Endothelial cell of umbilical vein (primary cell): ENCODE results near the gene UNC119B. TPM values are rescaled to one million over a fixed set of nuclear protein-coding genes. Genes with fewer than 3 reads are reported as not detected.

Source experiments
- BruUV-seq: library from RNA; stranded (reverse); fragments of 400-500 nt; replicated peaks from 2 replicates; lab custom pipeline; 2021; lab: Mats Ljungman, UMichigan
- CTCF ChIA-PET: fragments of 300-600, 350-600 bp; sonication (Branson Sonifier 250); formaldehyde crosslinking; loops from one replicate; lab custom pipeline; 2021; ENCODE audit warnings: antibody characterized with exemption, inconsistent platforms; lab: Charles Lee
- POLR2A ChIA-PET: fragments of 300-600, 350-600 bp; sonication (Branson Sonifier 250); formaldehyde crosslinking; loops from one replicate; lab custom pipeline; 2021; ENCODE audit warnings: antibody characterized with exemption, inconsistent platforms; lab: Charles Lee
- DNase-seq: peaks from one replicate; pipeline ENCODE4 v3.0.0-alpha.2; 2011; ENCODE audit warnings: low read depth, low spot score
- FAIRE-seq: peaks from 2 replicates; lab custom pipeline; 2011; peaks lifted over from hg19 to GRCh38; lab: Jason Lieb, UNC
- H2AFZ ChIP-seq: 2 replicates; pipeline ENCODE4 v1.6.0; 2012; ENCODE audit warnings: low read depth, low read length, control low read depth, inconsistent platforms
- H3K27ac ChIP-seq: 2 replicates; pipeline ENCODE4 v1.5.1; 2011; ENCODE audit warnings: low read depth, mild to moderate bottlenecking, control low read depth, low read length, moderate library complexity; ENCODE audit not compliant: insufficient read depth
- H3K27me3 ChIP-seq, 2 experiments: 2 replicates each; pipeline versions ENCODE4 v1.6.0 to v1.6.1; 2011; ENCODE audit warnings: low read length in 2 of 2, mixed read lengths in 1 of 2; ENCODE audit not compliant: control insufficient read depth in 2 of 2, insufficient read depth in 2 of 2
- H3K36me3 ChIP-seq, 2 experiments: 2 replicates in 1 of 2; 3 replicates in 1 of 2; pipeline ENCODE4 v1.5.1; 2011; ENCODE audit warnings: low read length in 2 of 2, mild to moderate bottlenecking in 1 of 2, moderate library complexity in 1 of 2; ENCODE audit not compliant: control insufficient read depth in 2 of 2, insufficient read depth in 2 of 2; ENCODE audit errors: extremely low read depth in 1 of 2
- H3K4me1 ChIP-seq: 3 replicates; pipeline ENCODE4 v1.5.1; 2011; ENCODE audit warnings: mild to moderate bottlenecking, low read length; ENCODE audit not compliant: control insufficient read depth, insufficient read depth; ENCODE audit errors: extremely low read depth
- H3K4me2 ChIP-seq: 2 replicates; pipeline ENCODE4 v1.6.1; 2011; ENCODE audit warnings: low read length, control low read depth, mixed read lengths; ENCODE audit not compliant: insufficient read depth
- H3K4me3 ChIP-seq, 3 experiments: fragments of 200-600 bp in 1 of 3; sonication (generic), shearing (Covaris generic) in 1 of 3; replicated peaks in 1 of 3; 2 replicates each; pipeline ENCODE4 v1.5.1; 2011 to 2016; ENCODE audit warnings: control low read depth in 3 of 3, low read length in 3 of 3, mild to moderate bottlenecking in 2 of 3, inconsistent platforms in 1 of 3, low read depth in 1 of 3, moderate library complexity in 1 of 3; ENCODE audit not compliant: insufficient read depth in 1 of 3
- H3K79me2 ChIP-seq: 2 replicates; pipeline ENCODE4 v1.6.0; 2012; ENCODE audit warnings: low read length, inconsistent platforms; ENCODE audit not compliant: control insufficient read depth, insufficient read depth
- H3K9ac ChIP-seq: replicated peaks from 2 replicates; pipeline ENCODE3; 2011; ENCODE audit warnings: low read length, control low read depth; ENCODE audit not compliant: insufficient read depth; ENCODE audit errors: extremely low read depth
- H3K9me1 ChIP-seq: replicated peaks from 3 replicates; pipeline ENCODE4 v1.6.0; 2011; ENCODE audit warnings: mild to moderate bottlenecking, low read length; ENCODE audit not compliant: control insufficient read depth, insufficient read depth; ENCODE audit errors: extremely low read depth
- H3K9me3 ChIP-seq: replicated peaks from 2 replicates; pipeline ENCODE4 v1.5.1; 2012; ENCODE audit warnings: low read length, inconsistent platforms; ENCODE audit not compliant: control insufficient read depth, insufficient read depth
- H4K20me1 ChIP-seq: replicated peaks from 2 replicates; pipeline ENCODE3; 2011; ENCODE audit warnings: mild to moderate bottlenecking, low read length; ENCODE audit not compliant: control insufficient read depth, insufficient read depth; ENCODE audit errors: extremely low read depth
- CTCF ChIP-seq, 2 donors: IDR thresholded peaks; 1 replicate in 1 of 2; 2 replicates in 1 of 2; pipeline ENCODE4 v1.5.1; 2011; ENCODE audit warnings: low read length in 2 of 2, mild to moderate bottlenecking in 2 of 2, moderate library complexity in 2 of 2, control low read depth in 1 of 2, inconsistent platforms in 1 of 2, low read depth in 1 of 2; ENCODE audit not compliant: insufficient read depth in 1 of 2; ENCODE audit errors: extremely low read depth in 1 of 2
- EZH2 ChIP-seq: IDR thresholded peaks from 2 replicates; pipeline ENCODE4 v1.6.1; 2012; ENCODE audit warnings: borderline replicate concordance, low read depth, mild to moderate bottlenecking, moderate library complexity, low read length, inconsistent platforms; ENCODE audit not compliant: severe bottlenecking
- FOS ChIP-seq: IDR thresholded peaks from 2 replicates; pipeline ENCODE4 v1.6.1; 2011; ENCODE audit warnings: mild to moderate bottlenecking, low read length, moderate library complexity, borderline replicate concordance; ENCODE audit not compliant: insufficient read depth
- GATA2 ChIP-seq: IDR thresholded peaks from 2 replicates; pipeline ENCODE4 v1.7.0; 2011; ENCODE audit warnings: low read depth, mild to moderate bottlenecking, moderate library complexity, mixed read lengths, low read length; ENCODE audit not compliant: insufficient read length, insufficient read depth
- JUN ChIP-seq: IDR thresholded peaks from 2 replicates; pipeline ENCODE4 v1.6.1; 2011; ENCODE audit warnings: borderline replicate concordance, low read depth; ENCODE audit not compliant: insufficient read length, insufficient read depth
- MAX ChIP-seq: IDR thresholded peaks from 2 replicates; pipeline ENCODE4 v1.6.1; 2011; ENCODE audit not compliant: insufficient read depth, insufficient read length
- MYC ChIP-seq: IDR thresholded peaks from one replicate; pipeline ENCODE4 v1.6.1; 2011; ENCODE audit warnings: mild to moderate bottlenecking, low read depth, low read length
- POLR2A ChIP-seq: IDR thresholded peaks from 2 replicates; pipeline ENCODE4 v1.6.1; 2012; ENCODE audit warnings: low read depth, mild to moderate bottlenecking, control low read depth, low read length
- POLR2AphosphoS5 ChIP-seq: IDR thresholded peaks from 2 replicates; pipeline ENCODE4 v1.6.1; 2012; ENCODE audit warnings: low read depth, mild to moderate bottlenecking, control low read depth, low read length, moderate library complexity; ENCODE audit not compliant: insufficient read depth
- dilution Hi-C: fragments of 300-500 bp; cut with MboI; formaldehyde crosslinking; loops from one replicate; pipeline ENCODE4 v1.15.0; 2019; ENCODE audit warnings: low sequenced_read_pairs; ENCODE audit not compliant: extremely low pct_ligation_motif_present
- intact Hi-C: fragments of 100-400 bp; cut with micrococcal nuclease; formaldehyde crosslinking; loops from one replicate; pipeline ENCODE4 v1.10.0; 2022
- polyA plus RNA-seq, 4 experiments: library from polyadenylated mRNA; depleted of rRNA in 3 of 4; stranded (reverse) in 3 of 4; unstranded in 1 of 4; fragments of >200 nt; gene quantifications; 2 replicates each; pipeline versions ENCODE4 v1.2.1 to v1.2.3, GENCODE V29; 2011 to 2012; ENCODE audit warnings: missing spikeins in 1 of 4
- total RNA-seq: library from RNA; stranded (reverse); gene quantifications from 2 replicates; pipeline ENCODE4 v1.2.3, GENCODE V29; 2021

UNC119B gene
- total and polyA plus RNA-seq, 2 donors (not counting 3 experiments of a cell fraction or from before 2014, with no cell fraction given) = 23.1 to 33.7 TPM

- no peak overlapping the region for H3K27ac ChIP-seq
- BruUV-seq = no TSS peak
- dilution Hi-C loops (no loop called here), intact Hi-C loops (no loop called here)
- H3K79me2 ChIP-seq = peaks cover 60% of the 10 kb centered on the region
- no peak overlapping the region for H2AFZ ChIP-seq
- POLR2A ChIA-PET = no interaction called here
- TF ChIP-seq MAX (no peak), JUN (no peak), MYC (no peak), POLR2A (no peak), GATA2 (no peak), CTCF (IDR thresholded peaks at IDR 0.05; ENCODE audit: extremely low read depth in 1 of 2, insufficient read depth in 1 of 2, low read depth in 1 of 2, low read length in 2 of 2) (no peak), FOS (no peak), EZH2 (no peak), POLR2AphosphoS5 (no peak)
- FAIRE-seq (no peak), DNase-seq (no peak)
- H3K27me3 ChIP-seq = no peaks in the 10 kb centered on the region
- no peak overlapping the region for H3K4me3 ChIP-seq
- no peak overlapping the region for H3K4me2 ChIP-seq
- no peaks in the 10 kb centered on the region for H4K20me1 ChIP-seq
- no peaks in the 10 kb centered on the region for H3K9me3 ChIP-seq
- peaks cover 14 to 15% of the 10 kb centered on the region in 2 experiments for H3K36me3 ChIP-seq
- H3K4me1 ChIP-seq = peaks cover 33% of the 10 kb centered on the region
- no peaks in the 10 kb centered on the region for H3K9me1 ChIP-seq
- CTCF ChIA-PET = interaction anchor here (2.7 to 4.1 kb wide), 2 partner anchors 12 to 42 kb away, joined by 8 to 24 read pairs; no protein-coding TSS in a partner anchor
- H3K9ac ChIP-seq = no peak overlapping the region
Measured at GRCh38 chr12:120690978-120691377, 19.3 kb upstream of the UNC119B start.
